ES-I3 (cell line): ENCODE measurements around the gene CHI3L2.

Experiments used
- H3K36me3 ChIP-seq: 2 replicates; pipeline ENCODE4 v1.6.1; 2013; ENCODE audit warnings: mild to moderate bottlenecking, low read length, control low read depth, moderate library complexity; ENCODE audit not compliant: insufficient read depth
- H3K4me1 ChIP-seq: 2 replicates; pipeline ENCODE4 v1.6.1; 2013; ENCODE audit warnings: mild to moderate bottlenecking, control low read depth, low read length; ENCODE audit not compliant: insufficient read depth
- H3K9ac ChIP-seq: 2 replicates; pipeline ENCODE4 v1.6.1; 2013; ENCODE audit warnings: low read depth, mild to moderate bottlenecking, low read length, moderate library complexity
- H3K9me3 ChIP-seq: 2 replicates; pipeline ENCODE4 v1.6.1; 2013; ENCODE audit warnings: mild to moderate bottlenecking, low read length, moderate library complexity; ENCODE audit not compliant: control insufficient read depth, insufficient read depth

The CHI3L2 gene

GRCh38 chr1:111227434-111227833 is at the start of gene CHI3L2:
TSS of gene CHI3L2 (plus strand) at chr1:111227713. CDS start at chr1:111227730, 17 bp downstream.
- Histone ChIP-seq H3K9me3 (no peaks in the 10 kb centered on the region), H3K36me3 (no peaks in the 10 kb centered on the region), H3K4me1 (peaks cover 4% of the 10 kb centered on the region; the same call in 1 of the 2 replicates), H3K9ac (no peak within 1 kb of the TSS)

GRCh38 chr1:111179968-111180533 is 47.5 kb upstream of the CHI3L2 start:
- H3K9ac ChIP-seq: no peak overlapping the region
- no peaks in the 10 kb centered on the region for H3K9me3 ChIP-seq
- peaks cover 5% of the 10 kb centered on the region for H3K36me3 ChIP-seq
- H3K4me1 ChIP-seq: no peaks in the 10 kb centered on the region

GRCh38 chr1:111182052-111182451 is 45.5 kb upstream of the CHI3L2 start:
- Histone ChIP-seq H3K9ac (no peak overlapping the region), H3K9me3 (no peaks in the 10 kb centered on the region), H3K4me1 (no peaks in the 10 kb centered on the region), H3K36me3 (peaks cover 5% of the 10 kb centered on the region; the same call in 1 of the 2 replicates)

- H3K9me3 ChIP-seq: no peaks in the 10 kb centered on the region
- H3K9ac ChIP-seq: no peak overlapping the region
- no peaks in the 10 kb centered on the region for H3K4me1 ChIP-seq
- H3K36me3 ChIP-seq: peaks cover 11% of the 10 kb centered on the region
Measured at GRCh38 chr1:111183308-111184069, 44.0 kb upstream of the CHI3L2 start.

GRCh38 chr1:111184663-111185062 is 42.9 kb upstream of the CHI3L2 start:
- peaks cover 14% of the 10 kb centered on the region for H3K36me3 ChIP-seq
- no peaks in the 10 kb centered on the region for H3K4me1 ChIP-seq
- H3K9ac ChIP-seq: no peak overlapping the region
- H3K9me3 ChIP-seq: no peaks in the 10 kb centered on the region

- H3K9me3 ChIP-seq: no peaks in the 10 kb centered on the region
- H3K4me1 ChIP-seq: peaks cover 6% of the 10 kb centered on the region; the same call in 1 of the 2 replicates
- H3K9ac ChIP-seq: no peak overlapping the region
- peaks cover 10% of the 10 kb centered on the region; the same call in 1 of the 2 replicates for H3K36me3 ChIP-seq
Measured at GRCh38 chr1:111190931-111191451, 36.5 kb upstream of the CHI3L2 start.

- no peak overlapping the region for H3K9ac ChIP-seq
- peaks cover 6% of the 10 kb centered on the region; the same call in 1 of the 2 replicates for H3K4me1 ChIP-seq
- H3K36me3 ChIP-seq: peaks cover 10% of the 10 kb centered on the region; the same call in 1 of the 2 replicates
- no peaks in the 10 kb centered on the region for H3K9me3 ChIP-seq
Measured at GRCh38 chr1:111191496-111191895, 36.0 kb upstream of the CHI3L2 start.

- Histone ChIP-seq H3K36me3 (peaks cover 10% of the 10 kb centered on the region; the same call in 1 of the 2 replicates), H3K4me1 (peaks cover 6% of the 10 kb centered on the region; the same call in 1 of the 2 replicates), H3K9me3 (no peaks in the 10 kb centered on the region), H3K9ac (no peak overlapping the region)
Measured at GRCh38 chr1:111192074-111192473, 35.4 kb upstream of the CHI3L2 start.

GRCh38 chr1:111192658-111193519 is 34.6 kb upstream of the CHI3L2 start:
- Histone ChIP-seq H3K4me1 (peaks cover 6% of the 10 kb centered on the region; the same call in 1 of the 2 replicates), H3K9ac (no peak overlapping the region), H3K9me3 (no peaks in the 10 kb centered on the region), H3K36me3 (0 out of 2 replicates have a peak, but pooled peaks cover 3% of the 10 kb centered on the region)

- H3K36me3 ChIP-seq: 0 out of 2 replicates have a peak, but pooled peaks cover 3% of the 10 kb centered on the region
- peaks cover 6% of the 10 kb centered on the region; the same call in 1 of the 2 replicates for H3K4me1 ChIP-seq
- H3K9ac ChIP-seq: no peak overlapping the region
- H3K9me3 ChIP-seq: no peaks in the 10 kb centered on the region
Measured at GRCh38 chr1:111193712-111194480, 33.6 kb upstream of the CHI3L2 start.

- no peak overlapping the region for H3K9ac ChIP-seq
Measured at GRCh38 chr1:111195002-111195684, 32.4 kb upstream of the CHI3L2 start.

GRCh38 chr1:111196213-111196612 is 31.3 kb upstream of the CHI3L2 start:
- H3K36me3 ChIP-seq: no peaks in the 10 kb centered on the region
- peaks cover 6% of the 10 kb centered on the region; the same call in 1 of the 2 replicates for H3K4me1 ChIP-seq
- H3K9ac ChIP-seq: no peak overlapping the region
- H3K9me3 ChIP-seq: no peaks in the 10 kb centered on the region

More at GRCh38 chr1:111195002-111195684, 32.4 kb upstream of the CHI3L2 start:
- no peaks in the 10 kb centered on the region for H3K9me3 ChIP-seq
- H3K36me3 ChIP-seq: no peaks in the 10 kb centered on the region
- H3K4me1 ChIP-seq: peaks cover 6% of the 10 kb centered on the region; the same call in 1 of the 2 replicates
